AG20443 (cell line): ENCODE results near the gene CTNND2.
"Not testable (repeated sequence)": the region's sequence is repeated elsewhere in the genome, so short reads cannot be mapped to it uniquely, and the experiment has no call there.

Experiments
- DNase-seq: peaks from one replicate; pipeline ENCODE4 v3.0.0; 2012; ENCODE audit warnings: low spot score, mixed read lengths

Gene CTNND2

DNA sequence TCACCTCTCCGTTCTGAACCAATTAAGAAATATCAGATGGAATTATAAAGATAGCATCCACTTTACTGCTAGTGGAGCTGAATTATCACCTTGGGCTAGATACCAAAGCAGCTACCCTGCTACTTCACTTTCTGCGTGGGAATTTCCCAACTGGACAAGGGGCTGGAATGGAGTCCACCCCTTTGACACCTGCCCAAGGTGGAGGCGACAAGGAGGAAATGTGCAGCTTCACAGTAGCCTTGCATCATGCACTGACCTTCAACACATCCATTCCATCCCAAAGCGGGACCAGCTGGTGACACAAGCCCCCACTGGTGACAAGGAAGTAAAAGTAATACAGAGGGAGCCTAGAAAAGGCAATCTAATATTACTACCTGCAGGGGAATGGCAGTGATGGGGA is 30.7 kb downstream of the CTNND2 start:
- DNase-seq = no peak

DNA sequence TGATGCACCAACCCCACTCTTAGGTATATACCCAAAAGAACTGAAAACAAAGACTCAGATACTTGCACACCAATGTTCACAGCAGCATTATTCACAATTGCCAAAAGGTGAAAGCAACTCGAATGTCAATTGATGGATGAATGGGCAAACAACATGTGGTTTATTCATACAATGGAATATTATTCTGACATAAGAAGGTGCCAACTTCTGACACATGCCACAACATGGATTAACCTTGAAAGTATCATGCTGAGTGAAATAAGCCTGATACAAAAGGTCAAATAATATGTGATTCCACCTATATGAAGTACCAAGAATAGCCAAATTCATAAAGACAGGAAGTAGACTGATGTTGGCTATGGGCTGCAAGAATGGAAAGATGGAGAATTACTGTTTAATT is 35.0 kb downstream of the CTNND2 start:
- DNase-seq = no peak

DNA sequence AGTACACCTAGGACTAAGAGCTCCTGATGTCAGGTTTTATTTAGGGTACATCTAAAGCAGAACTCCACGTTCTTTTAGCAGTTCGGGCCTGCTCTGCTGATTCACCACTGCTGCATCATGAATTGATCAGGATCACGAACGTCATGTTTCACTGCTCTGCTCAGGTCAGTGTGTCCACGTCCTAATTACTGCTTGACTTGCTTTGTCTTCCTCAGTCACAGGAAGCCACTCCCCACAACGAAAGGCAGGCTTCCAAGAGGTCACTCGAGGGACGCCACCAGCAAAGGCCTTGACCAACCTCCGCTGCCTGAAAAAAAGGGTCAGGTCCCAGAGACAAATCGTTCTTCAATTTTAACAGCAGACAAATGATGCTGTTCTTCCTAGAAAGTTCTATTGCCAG is 40.3 kb downstream of the CTNND2 start:
- DNase-seq = no peak

DNA sequence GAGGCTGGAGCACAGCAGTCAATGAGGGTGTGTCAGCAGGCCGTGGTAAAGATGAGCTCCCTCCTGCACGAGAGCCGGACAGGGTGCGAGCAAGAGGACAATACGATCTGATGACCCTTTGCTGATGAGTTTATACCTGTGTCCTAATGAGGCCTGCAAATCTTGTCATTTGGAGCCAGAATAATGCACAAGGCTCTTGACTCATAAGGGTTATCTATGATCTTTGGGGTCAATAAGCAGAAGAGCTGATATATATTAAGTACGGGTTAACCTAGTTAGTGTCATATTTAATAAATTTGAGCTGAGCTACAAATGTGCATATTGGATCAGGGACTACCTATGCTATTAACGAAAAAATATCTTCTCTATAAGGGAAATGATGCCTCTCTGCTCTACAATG is 46.9 kb downstream of the CTNND2 start:
- no peak for DNase-seq

DNA sequence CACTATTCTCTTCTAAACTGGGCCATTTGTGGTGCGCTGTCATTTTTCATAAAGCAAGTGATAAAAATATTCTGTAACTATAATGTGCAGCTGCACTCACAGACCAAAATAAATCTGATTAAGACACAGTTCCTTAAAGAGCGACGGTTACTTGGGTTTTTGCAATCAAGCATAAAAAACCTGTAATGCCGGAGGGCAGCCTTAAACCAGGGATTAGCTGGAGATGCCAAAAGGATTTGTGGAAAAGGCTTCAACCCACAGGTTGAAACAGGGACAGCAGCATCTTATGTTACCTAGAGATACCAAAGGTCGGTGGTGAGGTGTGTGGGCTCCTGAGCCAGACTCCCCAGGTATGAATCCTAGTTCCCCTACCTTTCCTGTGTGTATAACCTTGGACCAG is 49.3 kb downstream of the CTNND2 start:
- DNase-seq = no peak

DNA sequence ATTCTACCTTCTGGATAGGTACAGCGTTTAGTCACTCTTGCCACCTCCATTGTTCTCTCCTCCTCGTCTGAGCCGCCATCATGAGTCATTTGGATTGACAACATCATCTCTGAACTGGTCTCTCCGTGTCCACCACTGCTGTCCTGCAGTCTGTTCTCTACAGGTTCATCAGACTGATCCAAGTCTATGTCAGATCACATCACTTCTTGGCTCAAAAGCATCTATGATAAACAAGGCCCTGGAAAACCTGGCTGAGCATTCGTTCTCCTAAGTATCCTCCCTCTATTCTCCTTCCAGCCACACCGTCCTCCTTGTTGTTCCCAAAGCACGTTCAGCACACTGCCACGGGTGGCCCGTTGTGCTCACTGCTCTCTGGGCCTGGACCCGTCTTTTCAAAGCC is 50.5 kb downstream of the CTNND2 start:
- DNase-seq = no peak

DNA sequence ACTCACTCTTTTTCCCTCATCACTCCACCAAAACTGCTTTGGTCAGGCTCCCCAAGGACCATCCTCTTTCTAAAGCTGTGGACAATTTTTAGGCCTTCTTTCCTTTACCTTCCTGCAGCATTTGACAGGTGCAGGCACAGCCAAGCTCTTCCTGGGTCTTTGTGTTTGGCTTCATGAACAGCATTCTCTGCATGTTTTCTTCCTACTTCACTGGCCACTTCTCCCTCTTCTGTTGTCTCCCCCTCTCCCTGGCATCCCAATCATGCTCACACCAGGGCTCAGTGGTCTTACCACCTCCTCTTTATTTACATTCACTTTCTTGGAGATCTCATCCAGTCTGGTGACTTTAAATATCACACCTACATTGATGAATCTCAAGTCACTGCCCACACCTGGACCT is 51.1 kb downstream of the CTNND2 start:
- no peak for DNase-seq

DNA sequence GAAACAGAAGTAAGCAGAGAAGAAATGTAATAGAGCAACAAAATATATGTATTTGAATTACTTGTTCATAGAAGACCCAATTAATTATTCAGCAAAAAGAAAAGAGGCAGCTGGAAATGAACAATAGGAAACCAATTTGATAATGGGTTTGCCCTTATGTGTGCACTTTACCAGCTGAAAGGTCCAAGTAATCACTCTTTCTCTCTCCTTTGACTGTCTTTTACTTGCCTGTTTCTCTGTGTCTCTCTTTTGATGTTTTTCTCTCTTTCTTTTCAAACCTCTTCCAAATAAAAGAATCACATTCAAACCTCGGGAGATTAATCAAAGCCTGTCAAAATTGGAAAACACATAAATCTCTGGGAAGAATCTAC is 51.5 kb downstream of the CTNND2 start:
- no peak for DNase-seq

DNA sequence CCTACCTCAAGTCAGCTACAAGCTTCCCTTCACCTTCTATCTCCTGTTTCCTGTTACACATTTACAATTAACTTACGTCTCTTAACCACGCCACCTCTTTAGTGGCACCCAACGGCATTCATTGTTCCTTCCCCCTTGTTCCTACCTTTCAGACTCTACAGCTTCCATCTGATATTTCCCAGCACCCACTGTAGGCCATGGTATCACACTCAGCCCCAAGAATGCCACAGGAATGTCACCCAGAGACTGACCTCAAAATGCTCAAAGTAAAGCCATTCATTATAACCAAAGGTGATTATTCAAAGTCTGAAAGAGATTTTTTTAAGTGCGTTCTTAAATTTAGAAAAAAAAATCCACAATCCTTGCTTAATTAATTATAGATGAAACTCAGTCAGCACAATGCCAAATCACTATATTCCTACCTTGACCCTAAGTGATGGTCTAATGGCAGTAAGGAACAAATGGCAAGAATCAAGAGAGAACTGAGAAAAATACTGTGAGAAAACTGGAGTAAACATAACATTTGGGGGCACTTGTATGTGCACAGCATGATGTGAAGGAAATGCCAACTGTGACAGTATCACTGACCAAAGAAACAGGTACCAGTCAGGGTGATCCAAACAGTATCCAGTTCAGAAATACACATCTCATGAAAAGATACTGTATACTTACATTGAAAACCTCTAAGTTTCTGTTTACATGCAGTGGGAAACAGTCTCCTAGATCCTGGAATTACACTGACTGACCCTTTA is 52.1 kb downstream of the CTNND2 start:
- no peak for DNase-seq

DNA sequence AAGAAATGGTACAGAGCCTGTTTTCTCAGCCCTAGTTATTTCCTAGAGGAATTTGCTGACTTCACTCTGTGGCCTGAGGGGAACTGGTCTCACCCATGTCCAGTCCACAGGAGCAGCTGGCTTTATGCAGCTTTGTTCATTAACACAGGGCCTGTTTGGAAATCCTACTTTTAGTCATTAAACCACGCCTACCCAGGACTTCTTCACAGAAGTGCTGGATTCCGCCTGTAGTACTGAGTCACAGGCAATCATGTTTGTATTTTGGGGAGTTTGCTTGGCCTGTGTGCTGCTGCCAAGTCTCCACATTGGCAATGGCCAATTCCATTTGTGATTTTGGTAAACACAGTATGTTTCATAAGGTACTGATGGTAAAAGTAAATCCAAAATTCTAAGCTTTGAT is 52.8 kb downstream of the CTNND2 start:
- no peak for DNase-seq

DNA sequence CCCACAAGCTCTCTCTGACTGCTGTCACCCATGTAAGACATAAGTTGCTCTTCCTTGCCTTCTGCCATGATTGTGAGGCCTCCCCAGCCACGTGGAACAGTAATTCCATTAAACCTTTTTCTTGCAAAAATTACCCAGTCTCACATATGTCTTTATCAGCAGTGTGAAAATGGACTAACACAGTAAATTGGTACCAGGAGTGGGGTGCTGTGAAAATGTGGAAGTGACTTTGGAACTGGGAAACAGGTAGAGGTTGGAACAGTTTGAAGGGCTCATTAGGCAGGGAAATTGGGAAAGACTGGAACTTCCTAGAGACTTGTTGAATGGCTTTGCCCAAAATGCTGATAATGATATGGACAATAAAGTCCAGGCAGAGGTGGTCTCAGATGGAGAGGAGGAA is 75.7 kb downstream of the CTNND2 start:
- DNase-seq = not testable (repeated sequence)

DNA sequence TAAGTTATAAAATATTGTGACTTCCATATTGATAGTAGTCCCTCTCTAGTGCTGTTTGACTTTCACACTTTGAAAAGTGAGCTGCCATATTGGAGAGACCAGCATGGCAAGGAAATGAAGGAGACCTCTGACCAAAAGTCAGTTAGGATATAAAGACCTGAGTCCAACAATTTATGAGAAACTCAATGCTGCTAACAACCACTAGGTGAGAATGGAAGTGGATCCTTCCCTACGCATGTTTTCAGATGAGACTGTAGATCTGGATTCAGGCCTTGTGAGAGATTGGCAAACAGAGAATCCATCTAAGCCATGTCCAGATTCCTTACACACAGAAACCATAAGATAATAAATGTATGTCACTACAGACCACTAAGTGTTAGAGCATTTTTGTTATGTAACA is 81.6 kb downstream of the CTNND2 start:
- DNase-seq = no peak

DNA sequence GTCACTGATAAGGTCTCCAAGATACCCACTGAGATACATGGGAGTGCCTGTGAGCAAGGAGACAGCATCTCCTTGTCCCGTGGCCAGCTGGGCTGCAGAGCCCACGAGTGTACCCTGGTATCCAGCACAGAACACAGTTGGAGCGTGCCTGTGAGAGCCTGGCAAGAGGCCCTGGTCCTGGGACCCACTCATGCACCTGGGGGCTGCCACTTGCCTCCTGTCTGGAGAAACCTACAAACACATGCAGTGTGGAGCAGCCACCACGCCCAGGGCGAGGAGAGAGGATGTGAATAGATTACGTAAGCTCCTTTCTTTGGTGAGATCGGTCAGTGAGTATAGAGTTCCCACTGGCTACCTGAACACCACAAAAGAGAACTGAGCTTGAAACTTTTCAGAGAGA is 88.3 kb downstream of the CTNND2 start:
- no peak for DNase-seq

DNA sequence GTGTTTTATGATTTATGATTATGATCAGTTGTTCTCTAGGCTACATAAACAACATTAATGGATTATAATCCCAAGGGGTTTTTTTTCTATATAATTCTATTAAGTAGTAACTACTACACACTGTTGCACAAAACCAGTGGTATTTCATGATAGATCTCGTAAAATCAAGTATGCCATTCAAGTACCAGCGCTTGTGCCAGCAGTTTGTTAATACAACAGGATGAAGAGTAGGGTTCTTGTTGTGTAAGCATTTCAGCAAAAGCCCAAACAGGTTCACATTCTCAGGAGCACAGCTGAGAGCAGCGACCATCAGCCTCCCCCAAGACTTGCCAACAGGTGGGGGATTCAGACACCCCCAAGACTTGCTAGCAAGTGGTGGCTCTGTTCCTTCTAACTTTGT is 88.8 kb downstream of the CTNND2 start:
- DNase-seq = no peak

DNA sequence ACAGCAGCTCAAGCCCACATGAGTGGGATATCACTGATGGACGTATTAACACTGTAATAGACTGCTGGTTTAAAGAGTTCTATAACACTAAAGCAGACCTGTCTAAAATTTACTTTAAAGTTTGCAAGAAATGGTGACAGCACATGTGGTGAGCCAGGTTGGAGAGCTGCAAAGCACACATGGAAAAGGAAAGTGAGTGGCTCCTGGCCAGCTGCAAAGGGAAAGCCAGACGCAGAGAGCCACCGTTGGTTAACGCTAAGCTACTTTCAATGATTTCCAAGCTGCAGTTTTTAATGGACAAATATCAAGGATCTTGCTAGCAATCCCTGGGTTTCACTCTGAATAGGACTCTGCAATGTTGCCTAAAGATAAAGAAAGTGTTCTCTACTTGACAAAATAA is 89.9 kb downstream of the CTNND2 start:
- DNase-seq = no peak

DNA sequence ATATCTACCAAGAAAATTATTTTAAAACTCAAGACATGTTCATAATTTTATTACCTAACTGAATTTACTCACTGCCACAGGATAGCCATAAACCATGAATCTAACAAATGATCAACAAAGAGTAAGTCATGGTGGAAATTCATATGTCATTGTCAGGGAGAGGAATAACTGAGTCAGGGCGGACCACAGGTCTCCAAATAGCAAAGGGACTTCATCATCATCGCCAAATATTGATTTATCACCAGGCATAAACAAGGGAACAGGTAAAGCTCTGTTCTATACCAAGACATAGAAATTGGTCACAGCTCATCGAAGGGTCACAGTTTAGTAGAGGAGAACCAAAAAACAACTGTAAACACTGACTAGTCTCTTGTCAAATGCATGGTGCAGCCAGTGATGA is 94.8 kb downstream of the CTNND2 start:
- no peak for DNase-seq

DNA sequence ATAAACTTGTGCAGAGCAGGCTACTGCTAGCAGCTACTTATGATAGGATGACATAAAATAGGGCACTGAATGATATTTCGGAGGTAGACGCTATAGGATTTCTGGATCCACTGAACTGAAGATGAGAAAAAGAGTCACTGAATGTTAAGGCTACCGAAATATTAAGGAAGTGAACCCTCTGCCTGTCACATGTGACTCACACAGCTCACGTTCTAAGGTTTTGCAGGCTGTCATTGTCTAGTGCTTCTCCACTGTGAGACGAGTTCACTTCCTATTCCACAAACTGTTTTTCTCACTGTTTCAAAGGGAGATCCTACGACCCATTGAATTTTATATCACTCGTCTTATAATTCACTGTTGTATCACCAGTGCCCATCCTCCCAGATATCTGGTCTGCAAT is 100.8 kb downstream of the CTNND2 start:
- DNase-seq = no peak

DNA sequence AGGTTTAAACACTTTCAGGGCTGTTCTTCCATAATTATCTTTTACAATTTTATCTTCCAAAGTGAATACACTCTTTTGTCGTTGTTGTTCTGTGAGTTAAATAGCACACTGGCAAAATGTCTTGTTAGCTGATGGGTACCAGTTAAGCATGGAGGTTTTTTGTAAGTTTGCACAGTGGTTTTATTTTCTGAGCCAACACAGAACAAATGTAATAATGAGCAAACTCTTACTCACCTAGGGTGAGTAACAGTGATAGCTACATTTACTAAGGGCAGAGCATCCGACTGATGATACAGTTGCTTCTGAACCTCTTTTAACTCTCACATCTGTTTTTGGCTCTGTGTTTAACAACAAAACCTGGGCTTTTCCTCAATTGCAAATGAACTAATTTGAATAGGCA is 103.2 kb downstream of the CTNND2 start:
- no peak for DNase-seq

DNA sequence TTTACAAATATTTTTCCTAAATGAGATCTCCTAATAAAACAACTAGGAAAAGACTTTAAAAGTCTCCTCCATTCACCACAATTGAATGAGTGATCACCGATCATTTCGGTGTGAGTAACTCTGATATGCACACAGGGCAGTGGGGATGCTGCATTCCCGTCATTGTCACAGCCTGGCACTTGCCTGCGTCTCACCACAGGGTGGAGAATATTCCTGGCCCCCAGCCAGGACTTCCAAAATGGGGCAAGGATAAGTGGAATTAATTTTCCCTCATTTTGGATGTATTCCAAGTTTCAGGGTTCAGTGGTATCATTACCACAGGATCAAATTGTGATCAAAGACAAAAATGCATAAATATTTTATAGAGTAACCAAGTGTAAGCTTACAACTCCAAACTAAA is 107.1 kb downstream of the CTNND2 start:
- no peak for DNase-seq

DNA sequence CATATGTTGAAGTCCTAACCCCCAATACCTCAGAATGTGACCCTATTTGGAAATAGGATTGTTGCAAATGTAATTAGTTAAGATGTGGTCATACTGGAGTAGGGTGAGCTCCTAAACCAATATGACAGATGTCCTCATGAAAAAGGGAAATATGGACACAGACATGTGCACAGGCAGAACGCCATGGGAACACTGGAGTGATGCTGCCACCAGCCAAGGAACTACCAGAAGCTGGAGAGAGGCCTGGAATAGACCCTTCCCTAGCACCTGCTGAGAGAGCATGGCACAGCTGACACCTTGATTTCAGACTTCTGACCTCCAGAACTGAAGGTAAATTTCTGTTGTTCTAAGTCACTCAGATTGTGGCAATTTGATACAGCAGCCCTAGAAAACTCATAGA is 110.8 kb downstream of the CTNND2 start:
- no peak for DNase-seq

DNA sequence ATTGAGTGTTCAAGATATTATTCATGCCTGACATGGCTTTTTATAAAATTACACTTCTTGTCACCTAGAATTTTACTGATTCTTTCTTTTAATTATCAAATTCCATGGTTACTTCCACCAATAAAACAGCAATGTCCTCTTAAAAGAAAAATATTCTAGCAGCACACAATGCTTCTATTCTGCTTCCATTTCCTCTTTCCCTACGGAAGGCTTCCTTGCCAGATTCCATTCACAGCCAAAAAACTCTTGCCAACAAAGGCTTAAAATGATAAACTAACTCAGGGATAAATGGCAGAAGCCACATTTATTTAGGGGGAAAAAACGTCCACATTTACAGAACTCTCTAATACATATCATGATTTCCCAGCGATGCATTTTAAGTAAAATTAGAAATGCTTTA is 111.6 kb downstream of the CTNND2 start:
- DNase-seq = no peak

DNA sequence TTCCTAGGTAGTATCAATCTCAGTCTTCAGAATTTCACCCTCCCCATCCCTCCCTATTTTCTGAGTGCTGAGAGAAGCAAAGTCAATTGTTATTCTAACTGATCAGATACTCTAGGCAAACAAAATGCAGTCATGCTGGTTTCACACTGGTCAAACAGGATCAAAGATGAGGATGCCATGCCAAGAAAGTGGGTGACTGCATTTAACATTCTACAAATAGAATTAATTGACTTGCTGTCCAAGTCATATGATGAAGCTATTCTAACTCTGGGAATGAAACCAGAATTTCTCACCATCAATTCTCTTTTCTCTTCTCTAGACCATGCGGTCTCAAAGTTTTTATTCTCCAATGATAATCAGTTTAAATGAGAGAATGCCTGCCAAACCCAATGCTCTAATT is 112.5 kb downstream of the CTNND2 start:
- no peak for DNase-seq

DNA sequence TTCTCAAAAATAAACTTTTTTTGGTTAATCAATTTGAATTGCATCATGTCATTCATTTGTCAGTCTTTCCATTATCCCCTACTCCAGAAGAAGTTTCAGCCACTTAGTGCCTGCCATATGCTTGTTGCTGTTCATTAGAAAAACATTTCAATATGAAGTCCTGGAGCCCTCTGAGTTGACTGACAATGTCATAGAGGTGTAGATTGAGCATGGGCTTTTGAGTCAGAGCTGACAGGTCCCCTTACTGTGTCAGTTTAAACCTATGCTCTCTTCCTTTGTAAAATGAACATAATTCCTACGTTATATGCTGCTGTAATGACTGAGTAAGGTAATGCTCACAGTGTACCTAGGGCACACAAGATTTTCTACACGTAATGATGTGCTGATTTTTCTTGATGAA is 114.0 kb downstream of the CTNND2 start:
- DNase-seq = no peak

DNA sequence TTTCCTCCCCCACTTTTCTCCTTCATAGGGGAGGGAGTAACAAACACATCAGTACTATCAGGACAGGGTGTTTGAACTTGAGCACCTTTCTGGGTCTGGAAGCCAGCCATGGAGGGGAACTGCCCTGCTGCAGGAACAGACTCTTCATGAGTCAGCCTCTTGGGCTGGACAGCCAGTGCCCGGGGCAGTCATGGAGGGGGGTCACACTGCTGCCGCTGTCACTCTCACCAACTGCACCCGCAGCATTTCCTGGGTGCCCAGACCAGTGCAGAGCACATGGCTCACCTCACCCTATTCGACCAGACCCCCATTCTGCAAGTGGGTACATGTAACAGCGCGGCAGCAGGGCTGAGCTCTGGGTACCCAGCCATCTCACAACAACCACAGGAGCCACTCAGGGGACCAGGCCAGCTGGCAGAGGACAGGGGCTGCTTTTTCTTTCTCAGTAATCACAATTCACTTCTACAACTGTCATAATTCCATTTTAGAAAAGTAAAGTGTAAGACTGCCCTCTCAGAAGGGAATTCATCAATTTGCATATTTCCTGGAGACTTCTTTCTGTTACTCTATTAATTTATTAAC is 118.4 kb downstream of the CTNND2 start:
- DNase-seq = no peak
